ENCODE results near the gene ENOX2.

GRCh38 chrX:130902783-130903613, at the start of gene ENOX2:
- TF ChIP-seq SUZ12 (IDR thresholded peaks at IDR 0.05; ENCODE audit: extremely low read depth, insufficient read depth, insufficient read length), result no peak
- no peak for TF ChIP-seq YY1 (IDR thresholded peaks at IDR 0.05; ENCODE audit: insufficient read depth, insufficient read length)
- TF ChIP-seq ZNF274 (IDR thresholded peaks at IDR 0.05; ENCODE audit: low read depth, low read length), result no peak

All from NT2/D1 (cell line).